Measurements from ENCODE around the gene ZNF423.

DNA sequence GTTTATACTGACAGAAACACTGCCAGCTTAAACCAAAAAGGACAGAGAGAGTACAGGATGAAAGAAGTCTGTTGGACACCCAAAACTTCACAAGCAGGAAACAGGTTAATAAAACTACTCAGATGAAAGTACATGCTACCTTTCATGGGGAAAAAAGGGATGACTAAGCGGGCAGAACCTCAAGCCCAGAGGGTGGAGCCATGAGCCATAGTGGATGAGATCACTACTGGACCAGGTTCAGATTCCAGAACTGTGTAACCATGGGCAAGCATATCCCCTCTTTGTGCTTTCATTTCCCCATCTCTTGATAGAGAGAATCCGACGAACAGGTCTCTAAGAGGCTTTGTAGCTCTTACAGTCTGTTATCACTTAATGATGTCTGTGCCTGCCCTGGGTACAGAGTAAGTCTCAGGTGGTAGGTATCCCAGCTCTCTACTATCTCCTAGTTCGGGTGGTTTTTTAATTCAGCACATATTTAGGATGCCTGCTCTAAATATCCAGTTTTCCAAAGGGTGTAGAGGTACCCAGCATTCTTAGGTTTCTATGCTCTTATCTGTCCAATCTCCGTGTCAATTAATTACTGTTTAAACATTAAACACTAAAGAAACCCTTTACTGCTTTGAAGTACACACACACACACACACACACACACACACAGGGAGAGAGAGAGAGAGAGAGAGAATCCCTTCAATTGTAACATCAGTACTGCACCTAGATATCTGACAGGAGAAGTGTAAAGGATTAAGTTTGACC is 206.7 kb downstream of the ZNF423 start:
- TF ChIP-seq, protein P1, sequence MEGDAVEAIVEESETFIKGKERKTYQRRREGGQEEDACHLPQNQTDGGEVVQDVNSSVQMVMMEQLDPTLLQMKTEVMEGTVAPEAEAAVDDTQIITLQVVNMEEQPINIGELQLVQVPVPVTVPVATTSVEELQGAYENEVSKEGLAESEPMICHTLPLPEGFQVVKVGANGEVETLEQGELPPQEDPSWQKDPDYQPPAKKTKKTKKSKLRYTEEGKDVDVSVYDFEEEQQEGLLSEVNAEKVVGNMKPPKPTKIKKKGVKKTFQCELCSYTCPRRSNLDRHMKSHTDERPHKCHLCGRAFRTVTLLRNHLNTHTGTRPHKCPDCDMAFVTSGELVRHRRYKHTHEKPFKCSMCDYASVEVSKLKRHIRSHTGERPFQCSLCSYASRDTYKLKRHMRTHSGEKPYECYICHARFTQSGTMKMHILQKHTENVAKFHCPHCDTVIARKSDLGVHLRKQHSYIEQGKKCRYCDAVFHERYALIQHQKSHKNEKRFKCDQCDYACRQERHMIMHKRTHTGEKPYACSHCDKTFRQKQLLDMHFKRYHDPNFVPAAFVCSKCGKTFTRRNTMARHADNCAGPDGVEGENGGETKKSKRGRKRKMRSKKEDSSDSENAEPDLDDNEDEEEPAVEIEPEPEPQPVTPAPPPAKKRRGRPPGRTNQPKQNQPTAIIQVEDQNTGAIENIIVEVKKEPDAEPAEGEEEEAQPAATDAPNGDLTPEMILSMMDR (IDR thresholded peaks at IDR 0.05; ENCODE audit: low read length): no peak
- no peak for TF ChIP-seq EZH2 (IDR thresholded peaks at IDR 0.05; ENCODE audit: borderline replicate concordance, low read length)
